NB4 (cell line): Measurements from ENCODE around the gene ARHGAP23.

ENCODE experiments used
- MYC ChIP-seq: IDR thresholded peaks from 2 replicates; pipeline ENCODE4 v1.6.1; 2011; ENCODE audit warnings: low read depth, low read length
- POLR2A ChIP-seq: IDR thresholded peaks from 2 replicates; pipeline ENCODE4 v1.6.1; 2011; ENCODE audit warnings: mild to moderate bottlenecking; ENCODE audit not compliant: insufficient read length; ENCODE audit errors: extremely low read depth
- TF ChIP-seq, protein P1 (sequence below): IDR thresholded peaks from one replicate; pipeline ENCODE4 v1.5.1; 2012; ENCODE audit warnings: low read depth, low read length

GRCh38 chr17:38460716-38461630 is 32.7 kb downstream of the ARHGAP23 start:
- TF ChIP-seq, protein P1, sequence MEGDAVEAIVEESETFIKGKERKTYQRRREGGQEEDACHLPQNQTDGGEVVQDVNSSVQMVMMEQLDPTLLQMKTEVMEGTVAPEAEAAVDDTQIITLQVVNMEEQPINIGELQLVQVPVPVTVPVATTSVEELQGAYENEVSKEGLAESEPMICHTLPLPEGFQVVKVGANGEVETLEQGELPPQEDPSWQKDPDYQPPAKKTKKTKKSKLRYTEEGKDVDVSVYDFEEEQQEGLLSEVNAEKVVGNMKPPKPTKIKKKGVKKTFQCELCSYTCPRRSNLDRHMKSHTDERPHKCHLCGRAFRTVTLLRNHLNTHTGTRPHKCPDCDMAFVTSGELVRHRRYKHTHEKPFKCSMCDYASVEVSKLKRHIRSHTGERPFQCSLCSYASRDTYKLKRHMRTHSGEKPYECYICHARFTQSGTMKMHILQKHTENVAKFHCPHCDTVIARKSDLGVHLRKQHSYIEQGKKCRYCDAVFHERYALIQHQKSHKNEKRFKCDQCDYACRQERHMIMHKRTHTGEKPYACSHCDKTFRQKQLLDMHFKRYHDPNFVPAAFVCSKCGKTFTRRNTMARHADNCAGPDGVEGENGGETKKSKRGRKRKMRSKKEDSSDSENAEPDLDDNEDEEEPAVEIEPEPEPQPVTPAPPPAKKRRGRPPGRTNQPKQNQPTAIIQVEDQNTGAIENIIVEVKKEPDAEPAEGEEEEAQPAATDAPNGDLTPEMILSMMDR, result no peak
- TF ChIP-seq POLR2A (no peak), MYC (no peak)
